Epithelial cell of esophagus (primary cell): ENCODE measurements around the gene RASGRF2.
A peak's percentile ranks its signal among the peaks of the same experiment; 100 is the strongest.

Experiments
- DNase-seq: peaks from one replicate; pipeline ENCODE4 v3.0.0; 2010; ENCODE audit warnings: low read depth
- H3K4me3 ChIP-seq: 2 replicates; pipeline ENCODE4 v1.5.1; 2011; ENCODE audit warnings: mild to moderate bottlenecking, low read length, control low read depth
- TF ChIP-seq, protein P1 (sequence below): IDR thresholded peaks from 2 replicates; pipeline ENCODE4 v1.5.1; 2011; ENCODE audit warnings: low read depth, mild to moderate bottlenecking, low read length, control low read depth, inconsistent platforms; ENCODE audit not compliant: insufficient read depth; ENCODE audit errors: missing control alignments

Gene RASGRF2

DNA sequence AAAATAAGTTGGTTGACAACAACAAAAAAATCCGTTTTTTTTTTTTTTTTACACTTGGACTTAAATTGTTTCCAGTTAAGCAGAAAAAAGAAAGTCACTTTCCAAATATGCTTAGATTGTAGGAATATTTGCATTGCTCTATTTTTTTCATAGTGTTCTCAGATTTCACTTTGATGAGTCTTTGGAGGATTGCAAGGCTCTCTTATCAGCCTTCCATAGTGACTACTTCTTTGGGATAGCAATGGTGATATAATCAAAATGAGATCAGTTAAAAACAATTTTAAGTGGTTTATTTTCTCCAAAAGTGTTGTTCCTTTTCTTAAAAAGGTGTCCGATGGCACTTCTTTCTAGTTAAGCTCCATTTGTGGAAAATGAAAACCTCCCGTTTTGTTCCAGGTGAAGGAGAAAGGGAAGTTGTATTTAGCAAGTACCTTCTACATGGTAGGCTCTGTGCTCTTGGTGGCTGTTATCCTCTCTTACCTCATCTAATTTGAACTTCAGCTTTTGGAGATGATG, 3.9 kb downstream of the RASGRF2 start:
- TF ChIP-seq, protein P1, sequence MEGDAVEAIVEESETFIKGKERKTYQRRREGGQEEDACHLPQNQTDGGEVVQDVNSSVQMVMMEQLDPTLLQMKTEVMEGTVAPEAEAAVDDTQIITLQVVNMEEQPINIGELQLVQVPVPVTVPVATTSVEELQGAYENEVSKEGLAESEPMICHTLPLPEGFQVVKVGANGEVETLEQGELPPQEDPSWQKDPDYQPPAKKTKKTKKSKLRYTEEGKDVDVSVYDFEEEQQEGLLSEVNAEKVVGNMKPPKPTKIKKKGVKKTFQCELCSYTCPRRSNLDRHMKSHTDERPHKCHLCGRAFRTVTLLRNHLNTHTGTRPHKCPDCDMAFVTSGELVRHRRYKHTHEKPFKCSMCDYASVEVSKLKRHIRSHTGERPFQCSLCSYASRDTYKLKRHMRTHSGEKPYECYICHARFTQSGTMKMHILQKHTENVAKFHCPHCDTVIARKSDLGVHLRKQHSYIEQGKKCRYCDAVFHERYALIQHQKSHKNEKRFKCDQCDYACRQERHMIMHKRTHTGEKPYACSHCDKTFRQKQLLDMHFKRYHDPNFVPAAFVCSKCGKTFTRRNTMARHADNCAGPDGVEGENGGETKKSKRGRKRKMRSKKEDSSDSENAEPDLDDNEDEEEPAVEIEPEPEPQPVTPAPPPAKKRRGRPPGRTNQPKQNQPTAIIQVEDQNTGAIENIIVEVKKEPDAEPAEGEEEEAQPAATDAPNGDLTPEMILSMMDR: no peak
- DNase-seq: no peak
- H3K4me3 ChIP-seq: no peak overlapping the region

DNA sequence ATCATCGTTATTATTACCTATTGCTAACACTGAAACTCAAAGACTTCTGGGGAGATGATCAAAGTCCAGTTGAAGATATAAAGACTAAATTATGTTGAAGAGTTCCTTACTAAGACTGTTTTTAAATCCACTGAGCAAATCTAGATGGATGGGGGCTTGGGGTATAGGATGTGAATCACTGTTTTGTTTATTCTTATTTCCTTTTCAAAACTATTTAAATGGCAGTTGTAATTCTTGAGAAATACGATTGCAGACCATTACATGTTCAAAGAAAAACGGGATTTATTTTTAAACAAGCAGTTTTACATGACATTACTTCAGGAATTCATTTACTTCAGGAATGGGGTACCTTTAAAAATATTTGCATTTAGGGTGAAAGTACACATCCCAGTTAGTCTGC, 4.3 kb downstream of the RASGRF2 start:
- DNase-seq: no peak
- H3K4me3 ChIP-seq: no peak overlapping the region
- TF ChIP-seq, protein P1: no peak

DNA sequence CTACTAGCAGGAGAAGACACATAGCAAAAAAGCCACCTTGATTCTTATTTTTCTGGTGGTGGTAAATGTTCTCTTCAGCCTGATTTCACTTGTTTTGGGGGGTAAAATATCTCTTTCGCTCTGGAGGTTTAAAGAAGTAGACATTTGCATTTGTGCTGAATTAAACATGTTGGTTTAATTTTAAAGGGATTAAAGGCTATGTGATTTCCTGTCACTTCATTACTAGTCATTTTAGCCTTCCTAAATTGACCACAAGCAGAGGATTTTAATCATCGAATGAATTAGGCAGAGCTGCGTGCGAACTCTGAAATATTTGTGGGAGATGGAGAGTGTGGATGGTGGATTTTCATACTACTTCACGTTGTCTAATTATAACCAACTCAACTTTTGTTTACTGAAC, 4.8 kb downstream of the RASGRF2 start:
- no peak overlapping the region for H3K4me3 ChIP-seq
- TF ChIP-seq, protein P1: no peak
- DNase-seq: no peak

DNA sequence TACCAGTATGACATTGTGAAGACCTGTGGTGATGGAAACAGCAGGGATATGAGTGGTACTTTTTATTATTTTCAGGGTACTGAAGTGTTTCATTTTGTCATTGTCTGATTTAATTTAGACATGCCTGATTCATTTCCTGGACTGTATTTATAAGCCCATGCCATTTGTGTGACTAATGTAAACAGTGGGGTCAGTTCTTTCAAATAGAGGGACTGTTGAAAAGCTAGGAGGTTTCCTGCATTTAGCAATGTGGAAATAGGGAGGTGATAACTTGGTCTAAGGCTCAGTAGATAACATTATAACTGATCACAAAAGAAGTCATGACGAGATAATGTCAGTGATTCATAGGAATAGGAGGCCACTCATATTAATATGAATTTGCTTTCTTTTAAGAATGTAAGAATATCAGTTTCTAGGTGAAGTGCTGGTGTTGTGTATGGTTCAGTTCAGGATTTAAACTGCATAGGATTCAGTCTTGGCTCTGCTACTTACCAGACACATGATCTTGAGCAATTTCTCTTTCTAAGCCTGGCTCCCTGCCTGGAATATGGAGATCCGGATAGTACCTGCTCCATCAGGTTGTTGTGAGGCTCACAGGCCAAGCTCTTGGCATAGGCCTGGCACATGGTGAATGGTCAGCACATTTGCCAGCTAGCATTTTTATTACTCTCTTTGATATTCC, 7.5 kb downstream of the RASGRF2 start:
- H3K4me3 ChIP-seq: no peak overlapping the region
- TF ChIP-seq, protein P1: no peak
- peak; percentile 76 for DNase-seq

DNA sequence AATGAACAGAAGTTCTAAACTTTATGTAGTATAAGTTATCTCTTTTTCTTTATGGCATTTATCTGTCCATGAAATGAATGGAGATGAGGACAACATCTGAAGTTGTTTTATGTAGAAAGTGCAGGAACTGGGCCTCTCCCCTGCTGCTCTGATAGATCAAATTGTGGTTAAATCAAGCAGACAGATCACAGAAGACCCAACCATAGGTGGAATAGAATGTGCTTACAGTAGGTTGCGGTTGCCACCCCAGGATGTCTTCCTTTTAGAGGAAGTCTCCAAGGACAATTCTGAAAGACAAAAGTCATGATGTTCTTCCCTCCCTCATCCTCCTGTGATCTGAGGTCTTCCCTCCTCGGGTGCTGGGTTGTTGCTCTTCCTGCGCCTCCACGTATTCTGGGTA, 12.9 kb downstream of the RASGRF2 start:
- TF ChIP-seq, protein P1: no peak
- H3K4me3 ChIP-seq: no peak overlapping the region
- DNase-seq: no peak

DNA sequence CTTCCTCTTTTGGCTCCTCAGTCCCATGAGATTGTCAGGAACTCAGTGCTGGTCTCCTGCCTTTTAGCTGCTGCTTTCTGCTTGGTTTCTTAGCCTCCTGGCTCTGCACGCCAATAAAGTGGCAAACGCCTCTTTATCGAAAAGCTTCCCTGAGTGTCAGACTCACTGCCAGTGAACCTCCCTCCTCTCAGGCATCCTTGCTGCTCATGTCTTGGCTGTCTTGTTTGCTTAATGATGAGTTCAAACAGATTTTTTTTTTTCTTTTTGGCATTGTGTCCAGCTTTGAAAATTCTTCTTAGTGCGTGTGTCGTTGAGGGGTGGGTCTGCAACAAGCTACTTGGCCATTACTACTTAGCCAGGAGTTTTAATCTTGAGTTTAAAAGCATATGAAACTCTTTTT, 14.9 kb downstream of the RASGRF2 start:
- no peak for DNase-seq
- H3K4me3 ChIP-seq: no peak overlapping the region
- TF ChIP-seq, protein P1: no peak

DNA sequence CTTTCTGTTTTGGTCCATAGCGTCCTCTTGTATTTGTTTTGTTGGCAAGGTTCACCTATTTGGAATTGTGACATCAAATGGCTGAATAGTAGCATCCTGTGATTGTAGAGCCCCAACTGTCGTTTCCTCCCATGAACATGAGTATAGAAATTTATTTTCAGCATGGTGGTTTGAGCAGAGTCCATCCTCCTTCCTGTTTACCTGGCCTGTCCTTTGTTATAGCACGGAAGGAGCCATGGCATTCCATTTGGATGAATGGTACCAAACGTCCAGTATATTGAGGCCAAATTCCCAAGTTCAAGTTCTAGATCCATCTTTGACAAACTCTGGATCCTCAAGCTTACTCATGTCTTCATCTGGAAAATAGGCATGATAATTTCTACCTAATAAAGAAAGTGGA, 16.8 kb downstream of the RASGRF2 start:
- TF ChIP-seq, protein P1: no peak
- no peak overlapping the region for H3K4me3 ChIP-seq
- DNase-seq: no peak
